A549 (cell line): ENCODE measurements around the gene SLC9A9. TPM values are rescaled to one million over a fixed set of nuclear protein-coding genes. Genes with fewer than 3 reads are reported as not detected.

Experiments used
- ATAC-seq, 2 experiments: fragments of 200-7000 bp in 1 of 2; fragments of >200 bp in 1 of 2; cut with Nextera tagmentation in 1 of 2; cut with Tn5 transposase in 1 of 2; 3 replicates each; pipeline versions ENCODE4 v1.8.0 to v1.9.1; 2018 to 2020; ENCODE audit warnings: mild to moderate bottlenecking in 1 of 2, moderate library complexity in 1 of 2
- CTCF ChIA-PET: fragments of 300-600 bp; sonication (Branson Sonifier 250); formaldehyde crosslinking; extraction: SDS; loops from one replicate; lab custom pipeline; 2021; ENCODE audit warnings: antibody characterized with exemption, inconsistent platforms; lab: Yijun Ruan, JAX
- POLR2A ChIA-PET: fragments of 350-600 bp; formaldehyde crosslinking; extraction: SDS; loops from one replicate; lab custom pipeline; 2021; ENCODE audit warnings: antibody characterized with exemption, inconsistent platforms; lab: Yijun Ruan, JAX
- DNase-seq, 2 experiments: peaks; one replicate each; pipeline versions ENCODE4 v3.0.0 to v3.0.0-alpha.2; 2011 to 2016; ENCODE audit warnings: low read depth in 1 of 2, low spot score in 1 of 2
- FAIRE-seq: peaks from 2 replicates; lab custom pipeline; 2011; peaks lifted over from hg19 to GRCh38; lab: Jason Lieb, UNC
- H3K27ac ChIP-seq, 2 experiments: fragments of >200 bp; sonication (Bioruptor Twin); formaldehyde crosslinking; 3 replicates each; pipeline ENCODE4 v1.5.1; 2016 to 2017
- H3K4me1 ChIP-seq: fragments of >200 bp; sonication (Bioruptor Twin); formaldehyde crosslinking; 3 replicates; pipeline ENCODE4 v1.6.1; 2016
- H3K4me2 ChIP-seq: fragments of >200 bp; sonication (Bioruptor Twin); formaldehyde crosslinking; 3 replicates; pipeline ENCODE4 v1.6.1; 2016
- H3K4me3 ChIP-seq: fragments of >200 bp; sonication (Bioruptor Twin); formaldehyde crosslinking; 3 replicates; pipeline ENCODE4 v1.5.1; 2016
- H3K9me3 ChIP-seq: fragments of >200 bp; sonication (Bioruptor Twin); formaldehyde crosslinking; 3 replicates; pipeline ENCODE4 v1.6.1; 2016
- ATOH8 ChIP-seq: fragments of 250-450 bp; sonication (Bioruptor Pico); IDR thresholded peaks from 2 replicates; pipeline ENCODE4 v1.5.0; 2020; ENCODE audit warnings: low read depth, mild to moderate bottlenecking, moderate library complexity
- CBX8 ChIP-seq: fragments of 200-600 bp; sonication (generic); IDR thresholded peaks from 2 replicates; pipeline ENCODE4 v1.6.1; 2016
- CHD2 ChIP-seq: fragments of 150-350 bp; IDR thresholded peaks from 2 replicates; pipeline ENCODE4 v1.6.1; 2014; ENCODE audit warnings: low read length; ENCODE audit not compliant: partially characterized antibody
- CTCF ChIP-seq: fragments of >200 bp; sonication (Bioruptor Twin); formaldehyde crosslinking; IDR thresholded peaks from 3 replicates; pipeline ENCODE4 v1.5.1; 2016
- EHF ChIP-seq: fragments of 250-450 bp; sonication (Bioruptor Pico); IDR thresholded peaks from 2 replicates; pipeline ENCODE4 v1.5.0; 2020; ENCODE audit warnings: mild to moderate bottlenecking
- EHMT2 ChIP-seq: fragments of 200-600 bp; sonication (generic); IDR thresholded peaks from 2 replicates; pipeline ENCODE4 v1.6.1; 2016; ENCODE audit warnings: antibody characterized with exemption, low read depth, mild to moderate bottlenecking, moderate library complexity
- ESRRA ChIP-seq: fragments of 150-350 bp; IDR thresholded peaks from 2 replicates; pipeline ENCODE4 v1.6.1; 2014; ENCODE audit warnings: mild to moderate bottlenecking, low read length, borderline replicate concordance
- FOXS1 ChIP-seq: fragments of 250-450 bp; sonication (Bioruptor Pico); IDR thresholded peaks from 2 replicates; pipeline ENCODE4 v1.5.0; 2020; ENCODE audit warnings: mild to moderate bottlenecking, moderate library complexity
- HMGXB4 ChIP-seq: fragments of 250-450 bp; sonication (Bioruptor Pico); IDR thresholded peaks from 2 replicates; pipeline ENCODE4 v1.5.0; 2021; ENCODE audit warnings: mild to moderate bottlenecking, moderate library complexity, borderline replicate concordance
- HOXA7 ChIP-seq: fragments of 250-450 bp; sonication (Bioruptor Pico); IDR thresholded peaks from 2 replicates; pipeline ENCODE4 v1.5.0; 2020; ENCODE audit warnings: mild to moderate bottlenecking, moderate library complexity
- JUN ChIP-seq, 2 experiments: fragments of >200 bp; sonication (Bioruptor Twin); formaldehyde crosslinking; IDR thresholded peaks; 2 replicates in 1 of 2; 3 replicates in 1 of 2; pipeline ENCODE4 v1.6.1; 2016 to 2017
- KDM5A ChIP-seq: fragments of 200-600 bp; sonication (generic); IDR thresholded peaks from 2 replicates; pipeline ENCODE4 v1.6.1; 2016; ENCODE audit warnings: antibody characterized with exemption, mild to moderate bottlenecking
- MAFK ChIP-seq: fragments of 450-650 bp; IDR thresholded peaks from 2 replicates; pipeline ENCODE4 v1.6.1; 2014; ENCODE audit not compliant: partially characterized antibody
- MAX ChIP-seq: IDR thresholded peaks from 2 replicates; pipeline ENCODE4 v1.6.1; 2012
- NFE2L2 ChIP-seq: fragments of 150-350 bp; conservative IDR thresholded peaks from 2 replicates; pipeline ENCODE4 v1.6.1; 2014; ENCODE audit warnings: low read length
- NR3C1 ChIP-seq: fragments of >200 bp; sonication (Bioruptor Twin); formaldehyde crosslinking; IDR thresholded peaks from 3 replicates; pipeline ENCODE4 v1.6.1; 2017
- RARB ChIP-seq: fragments of 250-450 bp; sonication (Bioruptor Pico); IDR thresholded peaks from 2 replicates; pipeline ENCODE4 v1.8.0; 2021; ENCODE audit warnings: mild to moderate bottlenecking, moderate library complexity
- RFX5 ChIP-seq: fragments of 450-650 bp; IDR thresholded peaks from 2 replicates; pipeline ENCODE4 v1.7.1; 2014; ENCODE audit warnings: antibody characterized with exemption, mild to moderate bottlenecking, moderate library complexity
- RNF2 ChIP-seq: fragments of 200-600 bp; sonication (generic); IDR thresholded peaks from 2 replicates; pipeline ENCODE4 v1.6.1; 2016; ENCODE audit warnings: low read depth, mild to moderate bottlenecking, antibody characterized with exemption, moderate library complexity, borderline replicate concordance
- TFCP2L1 ChIP-seq: fragments of 250-450 bp; sonication (Bioruptor Pico); IDR thresholded peaks from 2 replicates; pipeline ENCODE4 v1.5.0; 2021; ENCODE audit warnings: mild to moderate bottlenecking
- ZFP36 ChIP-seq: fragments of 450-650 bp; IDR thresholded peaks from 2 replicates; pipeline ENCODE4 v1.6.1; 2014; ENCODE audit warnings: borderline replicate concordance; ENCODE audit not compliant: partially characterized antibody
- ZNF302 ChIP-seq: fragments of 250-450 bp; sonication (Bioruptor Pico); IDR thresholded peaks from 2 replicates; pipeline ENCODE4 v1.9.0; 2021; ENCODE audit warnings: inconsistent platforms, mild to moderate bottlenecking, moderate library complexity
- WGBS: methylation state at CpG from one replicate; pipeline ENCODE4 v1.1.6; 2017; ENCODE audit errors: missing lambda C conversion rate; 5-methylcytosine and 5-hydroxymethylcytosine counted together
- polyA plus RNA-seq, 4 experiments: library from polyadenylated mRNA; depleted of rRNA in 3 of 4; stranded (reverse); fragments of >200 nt; fragmentation: RNase III in 1 of 4; extraction: RNeasy Plus Mini Kit Qiagen cat#74134 plus additional on column Dnase treatment in 1 of 4; gene quantifications; 2 replicates in 3 of 4; 3 replicates in 1 of 4; pipeline ENCODE4 v1.2.3, GENCODE V29; 2011 to 2017

The SLC9A9 gene
- polyA plus RNA-seq, 2 of the 4 experiments (the other 2 are of a cell fraction) = 0.10 to 0.32 TPM

GRCh38 chr3:143450632-143451031 lies 397.6 kb downstream of the SLC9A9 start (continued):
- TF ChIP-seq CTCF = no peak
- no peak for TF ChIP-seq EHF (CRISPR knock-in tag)
- TF ChIP-seq HMGXB4 = no peak
- TF ChIP-seq MAX = no peak
- TF ChIP-seq KDM5A = no peak
- TF ChIP-seq CBX8 = no peak
- TF ChIP-seq, all 56 proteins: peak for 0

- 70% methylated on average over 5 of the region's 5 CpGs for WGBS
- ATAC-seq = no peak
Measured at GRCh38 chr3:143447491-143447890, 400.8 kb downstream of the SLC9A9 start.

GRCh38 chr3:143445118-143445517 lies 403.1 kb downstream of the SLC9A9 start:
- TF ChIP-seq CTCF = no peak
- TF ChIP-seq ATOH8 (CRISPR knock-in tag) = no peak
- no peak for TF ChIP-seq ZFP36
- TF ChIP-seq JUN (IDR thresholded peaks at IDR 0.05) = no peak
- no peak for TF ChIP-seq CHD2
- no peak for TF ChIP-seq ESRRA
- TF ChIP-seq FOXS1 (CRISPR knock-in tag) = no peak
- no peak for TF ChIP-seq KDM5A
- no peak for TF ChIP-seq RFX5
- no peak for TF ChIP-seq TFCP2L1 (CRISPR knock-in tag)
- TF ChIP-seq NR3C1 = no peak
- TF ChIP-seq HMGXB4 = no peak
- TF ChIP-seq HOXA7 (CRISPR knock-in tag) = no peak
- TF ChIP-seq RNF2 = no peak
- no peak for TF ChIP-seq NFE2L2
- no peak for TF ChIP-seq RARB (CRISPR knock-in tag)
- no peak for FAIRE-seq
- no peak overlapping the region for H3K4me3 ChIP-seq
- DNase-seq = no peak
- ChIA-PET POLR2A (no interaction called here), CTCF (interaction anchor here (1.0 to 1.5 kb wide), 2 partner anchors 8 to 18 kb away, joined by 3 read pairs; no protein-coding TSS in a partner anchor)
- H3K4me1 ChIP-seq = peaks cover 15% of the 10 kb centered on the region
- H3K4me2 ChIP-seq = no peak overlapping the region
- no peak overlapping the region for H3K27ac ChIP-seq
- 74% methylated on average over 2 of the region's 2 CpGs for WGBS
- H3K9me3 ChIP-seq = no peaks in the 10 kb centered on the region
- no peak for ATAC-seq

More at GRCh38 chr3:143447491-143447890, 400.8 kb downstream of the SLC9A9 start:
- peak; percentile 70 for TF ChIP-seq MAFK
- TF ChIP-seq EHMT2 = no peak
- TF ChIP-seq ZNF302 (CRISPR knock-in tag) = no peak
- Histone ChIP-seq H3K4me2 (no peak overlapping the region), H3K4me3 (no peak overlapping the region), H3K4me1 (peaks cover 15% of the 10 kb centered on the region), H3K9me3 (no peaks in the 10 kb centered on the region), H3K27ac (no peak overlapping the region)
- CTCF ChIA-PET = no interaction called here
- no peak for DNase-seq
- FAIRE-seq = no peak
- POLR2A ChIA-PET = no interaction called here
